Measurements from ENCODE around the gene SYPL2.

SYPL2 gene

DNA sequence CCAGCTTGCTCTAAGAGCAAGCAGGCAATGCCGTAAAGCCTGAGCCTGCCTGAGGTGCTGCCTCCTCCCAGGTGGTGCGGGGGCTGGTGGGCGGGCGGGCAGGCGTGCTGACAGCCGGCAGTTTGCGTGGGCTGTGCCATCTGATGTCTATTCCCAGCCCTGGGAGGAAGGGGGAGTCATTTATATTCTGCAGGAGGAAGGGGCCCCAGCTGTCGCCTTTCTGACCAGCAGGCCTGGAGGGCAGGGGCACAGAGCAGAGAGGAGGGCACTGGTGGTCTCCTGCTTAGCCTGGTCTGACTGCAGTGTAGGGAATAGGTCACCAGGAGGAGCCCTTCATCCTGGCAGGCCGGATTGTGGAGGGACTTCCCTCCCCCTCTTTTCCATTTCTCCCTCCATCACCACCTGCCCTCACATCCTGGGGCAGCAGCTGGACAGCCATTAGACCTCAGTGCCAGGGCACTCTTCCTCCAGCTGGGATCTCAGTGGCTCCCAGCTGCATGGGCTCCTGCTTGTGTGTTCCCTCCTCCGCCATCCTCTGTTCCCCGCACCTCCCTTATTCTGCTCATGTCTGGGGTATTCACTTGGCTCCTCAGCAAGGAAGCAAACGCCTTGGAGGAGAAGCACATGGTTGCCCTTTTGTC lies 31.9 kb downstream of the SYPL2 start:
- TF ChIP-seq FOXP2 (optimal IDR thresholded peaks at IDR 0.05; ENCODE audit: borderline replicate concordance, extremely low read depth, extremely low read length, insufficient read depth) (peak; percentile 7), REST (IDR thresholded peaks at IDR 0.05; ENCODE audit: insufficient read depth in 1 of 2, low read depth in 2 of 2, low read length in 2 of 2) (no peak)

DNA sequence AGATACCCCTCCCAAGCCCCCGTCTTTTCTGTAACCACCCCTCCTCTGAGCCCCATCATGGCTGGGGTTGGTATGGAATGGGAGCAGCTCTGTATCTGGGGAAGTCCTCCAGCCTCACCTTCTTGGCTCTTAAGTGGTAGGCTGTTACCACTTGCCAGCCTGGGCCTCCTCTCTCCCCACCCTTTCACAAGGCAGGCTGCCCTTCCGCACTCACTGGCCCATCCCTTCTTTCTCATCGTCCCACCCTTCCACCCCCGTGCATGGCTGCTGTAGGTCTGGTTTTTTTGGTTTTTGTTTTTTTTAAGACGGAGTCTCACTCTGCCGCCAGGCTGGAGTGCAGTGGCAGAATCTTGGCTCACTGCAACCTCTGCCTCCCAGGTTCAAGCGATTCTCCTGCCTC lies 32.7 kb downstream of the SYPL2 start:
- TF ChIP-seq REST (IDR thresholded peaks at IDR 0.05; ENCODE audit: insufficient read depth in 1 of 2, low read depth in 2 of 2, low read length in 2 of 2) (no peak), FOXP2 (optimal IDR thresholded peaks at IDR 0.05; ENCODE audit: borderline replicate concordance, extremely low read depth, extremely low read length, insufficient read depth) (no peak), SIN3A (IDR thresholded peaks at IDR 0.05; ENCODE audit: borderline replicate concordance, insufficient read depth, low read length) (no peak), TAF1 (IDR thresholded peaks at IDR 0.05; ENCODE audit: borderline replicate concordance, insufficient read depth, low read length) (no peak), POLR2AphosphoS5 (IDR thresholded peaks at IDR 0.05; ENCODE audit: low read depth, low read length) (no peak)

DNA sequence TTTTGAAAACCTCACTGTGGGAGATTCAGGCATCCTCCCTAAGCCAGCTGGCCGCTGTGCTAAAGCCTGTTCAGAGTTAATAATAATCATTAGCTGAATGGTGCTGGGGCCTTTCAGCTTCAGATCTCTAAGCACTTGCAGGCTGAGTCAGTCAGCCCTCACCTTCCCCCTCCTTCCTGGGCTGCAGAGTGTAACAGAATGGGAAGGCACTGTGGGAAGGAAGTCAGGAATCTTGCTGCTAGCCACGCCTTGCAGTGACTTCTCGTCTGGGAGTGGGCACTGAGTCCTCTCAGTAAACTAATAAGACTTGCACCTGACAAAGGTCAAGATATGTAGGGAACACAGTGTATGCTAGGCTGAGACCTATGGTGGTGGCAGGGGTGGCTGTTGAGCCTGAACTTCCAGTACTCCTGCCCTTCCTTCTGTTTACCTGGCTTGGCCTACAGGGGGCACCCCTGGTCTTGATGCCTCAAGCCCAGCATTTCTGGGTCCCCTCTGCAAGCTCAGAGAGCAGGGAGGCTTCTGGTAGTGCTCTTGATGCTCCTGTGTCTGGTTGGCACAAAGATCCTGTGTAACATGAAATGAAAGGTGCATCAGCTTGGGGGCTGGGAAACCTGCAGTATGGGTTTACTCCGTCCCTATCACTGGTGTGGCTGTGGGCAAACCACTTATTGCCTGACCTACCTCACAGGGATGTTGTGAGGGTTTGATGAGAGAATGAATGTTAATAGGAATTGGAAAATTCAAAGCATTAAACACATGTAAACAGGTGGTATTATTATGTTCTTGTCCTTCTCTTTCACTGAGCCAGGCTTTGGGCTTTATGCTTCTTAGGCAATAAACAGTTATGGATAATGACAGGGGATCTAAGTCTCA lies 33.6 kb downstream of the SYPL2 start:
- TF ChIP-seq FOXP2 (optimal IDR thresholded peaks at IDR 0.05; ENCODE audit: borderline replicate concordance, extremely low read depth, extremely low read length, insufficient read depth) (peak; percentile 20), POLR2AphosphoS5 (IDR thresholded peaks at IDR 0.05; ENCODE audit: low read depth, low read length) (no peak)

GRCh38 chr1:109500941-109501381 lies 34.6 kb downstream of the SYPL2 start:
- TF ChIP-seq FOXP2 (optimal IDR thresholded peaks at IDR 0.05; ENCODE audit: borderline replicate concordance, extremely low read depth, extremely low read length, insufficient read depth), result no peak
- no peak for TF ChIP-seq TAF1 (IDR thresholded peaks at IDR 0.05; ENCODE audit: borderline replicate concordance, insufficient read depth, low read length)
- TF ChIP-seq SIN3A (IDR thresholded peaks at IDR 0.05; ENCODE audit: borderline replicate concordance, insufficient read depth, low read length), result no peak
- TF ChIP-seq POLR2AphosphoS5 (IDR thresholded peaks at IDR 0.05; ENCODE audit: low read depth, low read length), result no peak
- no peak for TF ChIP-seq REST (IDR thresholded peaks at IDR 0.05; ENCODE audit: insufficient read depth in 1 of 2, low read depth in 2 of 2, low read length in 2 of 2)

DNA sequence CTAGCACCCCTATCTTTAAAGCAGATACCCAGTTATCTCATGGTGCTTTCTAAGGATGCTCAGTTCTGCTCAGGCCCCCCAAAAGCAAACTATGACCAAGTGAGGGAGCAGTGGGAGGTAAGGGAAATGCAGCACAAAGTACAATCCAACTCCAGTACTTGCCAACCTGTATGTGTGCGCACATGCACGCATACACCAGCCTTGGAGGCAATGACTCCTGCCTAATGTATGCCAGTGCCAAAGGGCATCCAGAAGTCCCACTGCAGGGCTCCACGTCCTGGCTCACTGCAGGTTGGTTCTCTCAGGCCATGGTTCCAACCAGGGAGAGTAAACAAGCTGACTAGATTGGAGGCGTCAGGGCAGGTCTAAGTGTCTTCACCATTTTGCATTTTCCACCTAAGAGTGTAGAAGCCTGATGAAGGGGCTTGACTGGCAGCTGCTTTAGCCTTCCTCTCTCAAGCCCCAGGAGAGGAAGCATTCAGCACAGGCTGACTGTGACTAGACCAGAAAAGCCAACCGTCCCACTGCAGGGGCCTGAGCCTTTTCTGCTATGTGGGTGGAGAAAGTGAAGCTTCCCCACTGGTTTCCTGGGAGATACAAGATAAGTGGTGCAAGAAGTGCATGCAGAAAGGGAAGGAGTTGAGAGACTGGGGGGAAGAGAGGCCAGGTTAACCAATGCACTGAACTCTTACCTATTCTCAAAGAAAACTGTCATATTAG lies 35.5 kb downstream of the SYPL2 start:
- no peak for TF ChIP-seq REST (IDR thresholded peaks at IDR 0.05; ENCODE audit: insufficient read depth in 1 of 2, low read depth in 2 of 2, low read length in 2 of 2)
- no peak for TF ChIP-seq SIN3A (IDR thresholded peaks at IDR 0.05; ENCODE audit: borderline replicate concordance, insufficient read depth, low read length)
- no peak for TF ChIP-seq TAF1 (IDR thresholded peaks at IDR 0.05; ENCODE audit: borderline replicate concordance, insufficient read depth, low read length)
- TF ChIP-seq POLR2AphosphoS5 (IDR thresholded peaks at IDR 0.05; ENCODE audit: low read depth, low read length), result no peak
- no peak for TF ChIP-seq FOXP2 (optimal IDR thresholded peaks at IDR 0.05; ENCODE audit: borderline replicate concordance, extremely low read depth, extremely low read length, insufficient read depth)
